ENCODE results near the gene GRIP1.
A peak's percentile ranks its signal among the peaks of the same experiment; 100 is the strongest.

The GRIP1 gene

DNA sequence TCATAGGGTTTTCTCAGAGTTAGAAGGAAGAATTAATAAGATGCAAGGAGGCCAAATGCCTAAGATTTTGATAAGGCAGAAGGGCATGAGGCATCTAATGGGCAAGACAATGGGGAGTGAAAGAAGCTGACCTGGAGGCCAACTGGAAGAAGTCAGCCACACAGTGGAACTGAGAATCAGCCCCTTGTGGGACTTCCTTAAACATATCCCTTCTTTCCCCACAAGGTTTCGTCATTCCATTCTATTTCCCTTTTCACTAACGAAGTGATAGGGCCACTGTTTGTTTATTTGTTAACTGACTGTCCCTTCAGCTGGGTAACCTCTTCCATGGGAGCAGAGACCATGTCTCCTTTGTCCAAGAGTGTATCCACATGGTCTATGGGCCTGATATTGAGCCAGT, 290.4 kb downstream of the GRIP1 start:
- DNase-seq (ENCODE audit: low spot score), result no peak

DNA sequence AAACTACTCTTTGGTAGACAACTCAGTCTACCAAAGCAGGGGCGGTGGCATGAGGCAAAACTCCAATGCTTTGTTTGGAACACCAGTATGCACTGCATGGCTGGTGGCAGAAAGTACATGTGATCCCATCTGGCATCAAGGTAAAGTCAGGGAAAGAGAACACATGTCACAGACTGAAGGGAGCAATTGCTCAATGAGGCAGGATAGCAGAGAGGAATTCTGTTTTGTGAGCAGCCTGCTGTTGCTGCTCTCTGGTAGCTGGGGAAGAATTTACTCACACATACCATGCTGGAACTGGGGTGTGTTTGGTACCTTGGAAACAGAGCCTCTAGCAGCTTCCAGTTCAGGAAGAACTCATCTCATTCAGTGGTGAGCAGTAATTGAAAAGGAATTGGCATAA, 291.8 kb downstream of the GRIP1 start:
- DNase-seq (ENCODE audit: low spot score), result no peak

DNA sequence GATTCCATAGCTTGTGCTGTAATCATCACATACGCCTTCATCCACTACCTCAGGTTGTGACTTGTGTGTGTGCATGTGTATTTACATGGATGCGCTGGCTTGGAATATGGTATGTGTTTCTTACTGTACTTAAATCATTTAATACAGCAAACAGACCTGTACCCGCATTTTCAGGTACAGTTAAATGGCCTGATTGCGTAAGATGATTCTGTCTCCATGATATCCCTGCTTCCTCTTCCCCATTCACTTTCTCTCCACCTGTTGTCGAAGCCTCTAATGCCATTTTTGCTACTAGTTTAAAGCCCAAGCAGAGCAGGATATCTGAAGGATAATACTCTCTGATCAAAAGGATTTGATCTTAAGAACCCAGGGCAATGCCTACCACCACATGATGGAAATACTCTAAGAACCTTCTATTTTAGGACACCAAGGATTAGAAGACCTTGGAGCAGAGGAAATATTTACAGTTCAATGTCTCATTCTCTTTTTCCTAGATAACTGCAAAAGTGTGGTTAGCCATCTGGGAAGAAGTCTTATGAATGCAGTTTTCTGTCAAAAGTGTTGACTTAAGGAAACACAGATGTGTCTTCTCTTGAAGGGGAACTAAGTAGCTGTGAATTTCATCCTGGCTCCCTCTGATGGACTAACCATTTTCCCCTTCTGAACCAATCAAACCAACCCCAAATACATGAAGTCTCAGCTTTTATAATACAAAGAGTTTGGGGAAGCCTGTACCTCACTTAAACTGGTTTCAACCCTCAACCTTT, 297.9 kb downstream of the GRIP1 start:
- DNase-seq (ENCODE audit: low spot score), result no peak

DNA sequence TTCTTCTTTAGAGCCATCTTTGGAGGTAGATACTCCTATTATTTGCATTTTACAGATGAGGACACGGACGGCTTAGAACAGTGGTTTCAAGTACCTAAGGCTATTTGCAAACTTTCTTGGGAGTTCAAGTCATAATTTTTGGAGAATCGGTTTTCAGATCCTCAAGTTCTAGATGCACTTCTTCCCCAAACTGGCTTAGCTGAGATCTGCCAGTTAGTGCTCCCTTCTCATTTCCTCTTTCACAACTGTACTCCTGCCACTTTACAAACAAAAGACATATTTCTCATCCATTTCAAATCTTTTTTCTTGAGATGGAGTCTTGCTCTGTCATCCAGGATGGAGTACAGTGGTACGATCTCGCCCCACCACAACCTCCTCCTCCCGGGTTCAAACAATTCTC, 299.3 kb downstream of the GRIP1 start:
- DNase-seq (ENCODE audit: low spot score), result no peak

DNA sequence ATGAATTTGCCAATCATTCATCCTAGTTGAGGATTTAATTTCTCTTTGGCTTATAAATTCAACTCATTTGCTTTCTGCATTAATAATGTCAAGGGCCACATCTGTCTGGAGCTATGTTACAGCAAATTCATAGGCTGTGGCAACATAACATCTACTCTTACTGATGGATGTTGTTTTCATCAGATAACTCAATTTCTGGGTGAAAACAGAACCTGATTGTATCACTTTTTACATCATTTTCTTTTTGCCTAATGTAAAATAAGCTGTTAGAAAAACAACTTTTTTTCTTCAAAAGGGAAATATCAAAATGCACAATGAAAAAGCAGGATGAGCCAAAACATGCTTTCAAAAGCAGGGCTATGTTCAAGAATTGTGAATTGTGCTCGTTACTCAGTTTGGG, 303.3 kb downstream of the GRIP1 start:
- no peak for DNase-seq (ENCODE audit: low spot score)

DNA sequence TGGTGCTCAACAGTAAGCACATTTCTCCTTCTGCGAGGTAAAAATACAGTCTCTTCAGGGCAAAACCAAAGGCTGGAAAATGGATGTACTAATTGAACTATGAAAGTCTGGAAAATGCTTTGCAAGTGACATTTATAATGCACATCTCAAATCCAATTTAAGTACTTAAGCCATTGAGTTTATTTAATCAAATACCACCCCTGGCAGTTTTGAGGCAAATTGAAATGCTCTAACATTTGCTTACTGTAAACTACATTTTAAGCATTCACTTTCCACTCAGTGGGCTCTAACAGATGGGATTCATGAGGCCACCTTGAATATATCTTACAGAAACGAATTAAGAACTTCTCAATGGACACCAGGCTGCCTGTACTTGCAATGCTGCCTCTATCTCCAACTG, 306.9 kb downstream of the GRIP1 start:
- no peak for DNase-seq (ENCODE audit: low spot score)

DNA sequence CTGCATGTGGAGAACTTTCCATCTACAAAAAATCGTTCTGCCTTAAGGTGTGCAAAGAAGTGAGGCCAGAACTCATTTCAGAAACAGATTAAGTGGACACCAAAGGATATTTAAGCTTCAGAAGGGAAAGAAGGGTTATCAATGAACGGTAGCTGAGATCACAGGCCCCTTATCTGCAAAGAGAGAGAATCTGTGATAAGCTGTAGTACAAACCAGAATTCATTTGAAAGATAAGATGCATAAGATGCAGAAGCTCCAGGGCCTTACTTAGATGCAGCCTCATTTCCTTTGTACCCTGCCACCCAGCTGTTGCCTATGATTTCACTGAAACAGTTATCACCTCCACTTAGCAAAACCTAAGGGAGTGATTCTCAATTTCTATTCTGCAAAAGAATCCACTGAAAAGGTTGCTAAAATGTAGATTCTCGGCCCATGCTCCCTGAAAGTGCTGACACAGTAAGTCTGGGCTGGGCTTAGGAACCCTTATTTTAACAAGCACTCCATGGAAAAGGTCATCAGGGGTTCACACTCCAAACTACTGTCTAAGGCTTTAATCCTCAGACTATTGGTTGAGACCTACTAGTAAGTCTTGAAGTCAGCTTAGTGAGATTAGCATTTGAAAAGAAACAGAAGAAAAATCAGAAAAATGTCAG, 311.7 kb downstream of the GRIP1 start:
- no peak for DNase-seq (ENCODE audit: low spot score)

DNA sequence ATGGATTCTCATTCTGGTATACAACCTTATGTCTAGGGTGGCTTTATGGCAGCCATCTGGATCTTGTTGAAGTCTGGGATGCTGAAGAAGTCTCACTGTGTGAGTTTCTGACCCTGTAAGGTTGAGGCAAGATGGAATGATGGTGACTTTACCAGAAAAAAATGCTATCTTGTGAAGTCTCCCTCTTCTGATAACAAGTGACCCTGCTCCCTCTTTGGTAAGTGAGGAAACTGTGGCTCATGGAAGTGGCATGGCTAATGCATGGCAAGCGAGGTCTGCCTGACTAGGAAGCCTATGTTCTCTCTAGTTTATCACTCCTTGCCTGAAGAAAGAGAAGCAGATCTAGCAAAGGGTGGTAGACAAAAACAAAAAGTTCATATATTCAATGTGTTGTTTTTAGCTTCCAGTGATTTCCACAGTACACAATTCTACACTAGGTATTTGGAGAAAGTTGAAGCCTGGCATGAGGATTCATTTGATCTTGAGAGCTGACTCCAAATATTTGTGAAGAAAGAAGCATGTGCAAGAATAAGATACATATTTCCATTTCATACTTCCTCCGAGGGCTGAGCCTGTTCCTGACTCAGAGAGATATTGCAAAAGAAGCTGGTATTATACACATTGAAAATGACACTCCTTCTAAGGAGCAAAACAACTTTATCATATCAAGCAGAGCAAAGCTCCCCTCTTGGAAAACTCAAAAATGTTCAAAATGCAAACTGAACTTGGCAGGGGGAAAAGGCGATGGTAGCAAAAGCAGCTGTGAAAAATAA, 313.0 kb downstream of the GRIP1 start:
- DNase-seq (ENCODE audit: low spot score), result no peak

DNA sequence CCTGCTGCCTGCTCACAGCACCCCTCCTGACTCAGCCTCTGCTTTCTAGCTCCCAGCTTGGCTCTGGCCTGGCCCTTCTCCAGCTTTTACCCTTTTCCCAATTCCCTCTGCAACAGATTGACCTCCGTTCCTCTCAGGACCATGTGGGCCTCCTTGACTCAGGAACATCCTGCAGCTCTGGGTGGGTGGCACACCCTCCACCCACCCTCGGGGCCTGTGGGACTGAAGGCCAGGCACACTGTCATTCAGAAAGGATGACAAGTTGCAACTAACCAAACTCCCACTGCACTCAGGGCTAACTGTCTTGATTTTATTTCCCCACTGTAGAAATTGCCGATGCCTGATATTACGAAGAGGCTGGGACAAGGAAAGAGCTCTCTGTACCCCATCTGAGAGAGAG, 317.2 kb downstream of the GRIP1 start:
- DNase-seq (ENCODE audit: low spot score), result no peak

DNA sequence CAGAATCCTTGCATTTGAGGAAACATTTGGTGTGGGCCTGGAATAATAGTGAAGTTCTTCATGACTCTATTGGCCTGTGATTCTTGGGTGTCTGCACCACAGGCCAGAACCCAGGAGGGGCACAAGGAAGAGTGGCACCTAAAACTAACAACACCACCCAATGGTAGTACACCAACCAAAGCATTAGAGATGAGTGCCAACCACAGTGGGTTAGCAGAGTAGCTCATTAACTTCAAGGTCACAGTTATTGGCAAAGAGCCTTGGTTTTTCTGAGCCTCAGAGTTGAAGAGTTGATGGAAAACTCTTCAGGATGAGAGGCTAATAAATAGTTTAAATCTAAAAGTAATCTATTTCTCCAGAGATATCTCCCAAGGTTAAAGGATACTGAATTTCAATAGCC, 319.6 kb downstream of the GRIP1 start:
- DNase-seq (ENCODE audit: low spot score), result no peak

DNA sequence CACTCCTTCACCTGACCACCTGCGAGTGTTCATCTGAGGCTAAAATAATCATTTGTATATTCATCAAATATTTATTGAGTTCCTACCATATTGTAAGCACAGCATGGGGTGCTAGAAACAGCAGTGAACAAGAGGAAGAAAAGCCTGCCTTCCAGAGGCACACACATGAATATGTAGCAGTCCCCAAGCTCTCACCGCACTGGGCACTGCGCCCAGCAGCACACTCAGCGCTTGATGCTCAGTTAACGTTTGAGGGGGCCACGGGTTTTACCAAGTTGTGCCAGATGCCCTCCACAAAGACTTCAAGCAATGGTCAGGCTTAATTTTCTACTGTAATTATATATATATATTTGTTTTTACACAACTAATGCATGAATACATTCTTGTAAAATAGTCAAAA, 324.6 kb downstream of the GRIP1 start:
- DNase-seq (ENCODE audit: low spot score), result no peak

DNA sequence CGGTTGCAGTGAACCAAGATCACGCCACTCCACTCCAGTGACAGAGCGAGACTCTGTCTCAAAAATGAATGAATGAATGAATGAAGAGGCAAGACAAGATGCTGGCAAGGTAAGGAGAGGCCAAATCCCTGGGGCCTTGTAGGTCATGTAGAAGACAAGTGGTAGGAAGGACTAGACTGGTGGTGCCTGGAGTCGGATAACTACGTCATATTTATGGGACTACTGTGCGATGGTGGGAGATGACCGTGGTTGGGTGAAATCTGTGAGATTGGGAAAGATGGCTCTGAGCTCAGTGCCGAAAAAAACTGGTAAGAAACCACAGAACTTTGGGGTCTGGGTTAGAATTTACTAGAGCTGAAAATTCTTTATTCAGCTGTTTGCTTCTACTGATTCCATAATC, 326.0 kb downstream of the GRIP1 start:
- DNase-seq (ENCODE audit: low spot score), result no peak

DNA sequence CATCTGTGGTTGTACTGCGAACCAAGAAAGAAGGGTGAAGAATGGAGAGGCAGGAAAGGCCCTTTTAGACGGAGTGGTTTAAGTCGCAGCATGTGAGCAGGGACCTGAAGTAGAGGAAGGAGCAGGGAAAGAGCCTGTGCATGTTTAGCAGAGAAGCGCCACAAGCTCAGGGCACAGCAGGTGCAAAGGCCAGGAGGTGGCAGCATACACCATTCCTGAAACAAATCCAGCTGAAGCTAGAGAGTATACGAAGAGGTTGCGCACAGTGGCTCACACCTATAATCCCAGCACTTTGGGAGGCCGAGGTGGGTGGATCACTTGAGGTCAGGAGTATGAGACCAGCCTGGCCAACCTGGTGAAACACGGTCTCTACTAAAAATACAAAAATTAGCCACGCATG, 326.7 kb downstream of the GRIP1 start:
- peak; percentile 24 for DNase-seq (ENCODE audit: low spot score)

DNA sequence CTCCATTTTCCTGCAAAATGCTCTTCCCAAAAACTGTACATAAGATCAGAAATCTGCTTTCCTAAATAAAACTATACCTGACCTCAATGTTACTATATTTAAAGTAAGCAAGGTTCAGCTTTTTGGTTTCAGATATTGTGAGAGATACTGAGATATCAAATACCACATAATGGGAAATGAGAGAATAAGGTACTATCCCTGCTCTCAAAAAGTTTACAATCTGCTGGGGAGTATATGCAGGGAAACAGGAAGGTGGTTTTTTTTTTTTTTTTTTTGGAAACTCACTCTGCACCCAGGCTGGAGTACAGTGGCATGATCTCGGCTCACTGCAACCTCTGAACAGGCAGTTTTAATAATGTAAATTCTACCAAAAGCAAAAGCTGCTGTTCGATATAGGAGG, 327.6 kb downstream of the GRIP1 start:
- DNase-seq (ENCODE audit: low spot score), result no peak

DNA sequence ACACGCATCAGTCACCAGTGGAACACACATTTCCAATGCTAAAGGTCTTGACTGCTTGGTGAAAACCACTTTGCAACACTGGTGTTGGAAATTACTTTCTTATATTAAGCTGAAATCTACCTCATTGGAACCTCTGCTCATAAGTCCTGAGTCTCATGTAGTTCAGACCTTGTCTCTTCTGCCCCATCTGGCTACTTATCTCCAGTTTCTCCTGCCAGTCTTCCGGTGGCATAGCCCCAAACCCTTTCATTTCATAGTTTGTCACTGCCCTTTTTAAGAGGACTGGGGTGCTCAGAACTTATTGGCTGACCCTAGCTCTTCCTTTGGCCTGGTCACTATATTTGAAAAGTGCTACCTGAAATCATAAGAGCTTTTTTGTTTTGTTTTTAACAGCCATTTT, 332.9 kb downstream of the GRIP1 start:
- peak; percentile 60 for DNase-seq (ENCODE audit: low spot score)

DNA sequence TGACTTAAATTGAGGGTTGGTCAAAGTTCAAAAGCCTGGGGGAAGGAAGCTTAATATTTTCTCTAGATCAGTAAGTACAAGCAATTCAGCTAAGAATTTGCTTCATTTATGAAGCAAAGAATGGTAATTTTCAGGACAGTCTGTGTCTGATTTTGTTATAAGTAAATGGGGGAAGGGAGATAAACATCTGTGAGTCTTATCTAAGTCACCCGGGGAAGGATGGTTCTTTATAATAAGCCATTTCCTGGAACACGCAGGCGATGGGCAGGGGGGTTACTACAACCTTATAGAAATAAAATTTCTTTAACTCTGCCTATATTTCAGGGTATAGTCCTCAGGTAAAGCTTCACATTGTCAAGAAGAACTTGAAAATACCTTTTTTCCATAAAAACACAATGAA, 333.7 kb downstream of the GRIP1 start:
- peak; percentile 14 for DNase-seq (ENCODE audit: low spot score)

DNA sequence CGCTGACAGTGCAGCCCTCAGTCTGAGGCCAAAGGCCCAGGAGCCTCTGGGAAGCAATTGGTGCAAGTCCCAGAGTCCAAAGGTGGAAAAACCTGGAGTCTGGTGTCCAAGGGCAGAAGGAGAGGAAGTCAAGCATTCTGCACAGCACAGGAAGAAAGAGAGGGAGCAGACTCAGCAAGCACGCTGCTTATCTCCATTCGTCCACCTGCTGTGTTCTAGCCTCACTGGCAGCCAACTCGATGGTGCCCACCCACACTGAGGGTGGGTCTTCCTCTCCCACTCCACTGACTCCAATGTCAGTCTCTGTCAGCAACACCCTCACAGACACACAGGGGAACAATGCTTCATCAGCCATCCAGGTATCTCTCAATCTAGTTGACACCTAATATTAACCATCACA, 337.8 kb downstream of the GRIP1 start:
- DNase-seq (ENCODE audit: low spot score), result peak; percentile 59

DNA sequence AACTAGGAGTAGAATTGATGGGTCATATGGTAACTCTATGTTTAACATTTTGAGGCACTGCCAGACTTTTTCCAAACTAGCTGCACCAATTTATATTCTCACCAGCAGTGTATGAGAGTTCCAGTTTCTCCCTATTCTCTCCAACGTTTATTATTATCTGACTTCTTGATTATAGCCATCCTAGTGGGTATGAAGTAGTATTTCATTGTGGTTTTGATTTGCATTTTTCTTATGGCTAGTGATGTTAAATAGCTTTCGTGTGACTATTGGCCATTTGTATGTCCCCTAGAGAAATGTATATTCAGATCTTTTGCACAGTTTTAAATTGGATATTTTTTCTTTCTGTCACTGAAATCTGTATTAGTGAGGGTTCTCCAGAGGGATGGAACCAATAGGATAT, 338.7 kb downstream of the GRIP1 start:
- DNase-seq (ENCODE audit: low spot score), result no peak

DNA sequence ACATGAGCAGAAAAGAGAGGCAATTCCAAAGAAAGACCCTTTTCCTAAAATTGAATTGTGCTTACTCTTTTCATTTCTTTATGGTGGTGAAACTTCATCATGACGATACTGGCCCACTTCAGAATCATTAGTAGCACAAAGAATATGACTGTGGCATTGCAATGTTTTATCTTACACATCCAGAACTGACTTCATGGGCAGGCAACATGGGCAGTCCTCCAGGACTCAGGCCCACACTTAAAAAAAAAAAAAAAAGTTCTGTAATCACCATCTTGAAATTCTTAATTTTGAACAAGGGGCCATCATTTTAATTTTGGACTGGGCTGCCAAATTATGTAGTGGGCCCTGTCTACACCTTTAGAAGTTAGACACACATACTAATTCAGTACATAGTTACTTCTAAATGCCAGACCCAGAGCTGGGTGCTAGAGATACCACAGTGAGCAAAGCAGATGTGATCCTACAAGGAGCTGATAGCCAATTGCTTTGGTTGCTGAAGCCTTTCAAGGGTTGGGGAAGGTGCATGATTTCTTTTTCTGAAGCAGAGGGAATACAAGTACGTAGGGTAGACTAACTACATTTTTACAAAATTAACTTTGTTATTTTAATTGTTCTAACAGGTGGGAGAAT, 341.4 kb downstream of the GRIP1 start:
- DNase-seq (ENCODE audit: low spot score), result peak; percentile 78

DNA sequence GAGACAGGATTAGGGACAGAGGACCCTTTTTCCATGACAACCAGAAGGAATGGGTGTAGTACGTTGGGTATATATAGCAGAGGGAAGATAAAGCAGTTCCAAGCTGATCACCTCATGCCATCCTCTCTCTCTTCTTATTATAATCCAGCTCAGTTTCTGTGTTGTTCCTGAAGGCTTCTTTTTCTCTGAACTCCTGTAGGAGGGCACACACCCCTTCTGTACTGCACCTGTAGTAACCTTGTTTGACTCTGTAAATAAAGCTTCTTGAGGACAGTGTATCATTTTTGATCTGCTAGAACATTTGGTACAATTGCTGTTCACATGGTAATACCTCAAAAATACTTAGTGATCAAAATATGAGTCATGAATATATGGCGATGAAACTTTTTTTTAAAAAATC, 343.1 kb downstream of the GRIP1 start:
- no peak for DNase-seq (ENCODE audit: low spot score)

DNA sequence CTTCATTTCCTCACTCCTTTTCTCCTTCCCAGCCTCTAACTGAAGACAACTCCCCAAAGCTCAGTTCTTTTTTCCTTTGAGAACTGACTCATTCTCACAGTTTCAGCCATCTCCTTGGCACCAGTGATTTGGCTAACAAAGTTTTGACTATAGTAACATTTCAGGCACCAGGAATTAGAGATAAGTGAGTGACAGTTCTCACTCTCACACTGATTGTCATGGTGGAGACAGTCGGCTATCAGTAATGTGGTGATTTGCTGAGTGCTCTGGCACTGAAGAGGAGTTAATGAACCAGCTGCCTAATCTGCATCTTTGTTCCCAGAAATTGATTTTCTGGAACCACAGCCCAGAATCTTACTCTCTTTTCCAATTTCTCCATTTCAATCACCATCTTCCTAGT, 347.1 kb downstream of the GRIP1 start:
- DNase-seq (ENCODE audit: low spot score), result no peak

DNA sequence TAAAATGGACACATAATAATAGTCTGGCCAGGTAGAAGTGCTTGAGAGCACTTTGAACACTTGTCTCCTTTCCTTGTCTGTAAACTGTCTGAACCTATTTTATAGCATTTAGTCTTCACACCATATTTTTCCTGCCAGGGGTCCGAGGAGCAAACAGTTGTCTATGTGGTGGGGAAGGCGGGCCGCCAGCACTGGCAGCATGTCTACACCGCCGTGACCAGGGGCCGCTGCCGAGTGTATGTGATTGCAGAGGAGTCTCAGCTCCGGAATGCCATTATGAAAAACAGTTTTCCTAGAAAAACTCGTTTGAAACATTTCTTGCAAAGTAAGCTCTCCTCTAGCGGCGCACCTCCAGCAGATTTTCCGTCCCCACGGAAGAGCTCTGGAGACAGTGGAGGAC, 347.9 kb downstream of the GRIP1 start:
- DNase-seq (ENCODE audit: low spot score), result no peak

DNA sequence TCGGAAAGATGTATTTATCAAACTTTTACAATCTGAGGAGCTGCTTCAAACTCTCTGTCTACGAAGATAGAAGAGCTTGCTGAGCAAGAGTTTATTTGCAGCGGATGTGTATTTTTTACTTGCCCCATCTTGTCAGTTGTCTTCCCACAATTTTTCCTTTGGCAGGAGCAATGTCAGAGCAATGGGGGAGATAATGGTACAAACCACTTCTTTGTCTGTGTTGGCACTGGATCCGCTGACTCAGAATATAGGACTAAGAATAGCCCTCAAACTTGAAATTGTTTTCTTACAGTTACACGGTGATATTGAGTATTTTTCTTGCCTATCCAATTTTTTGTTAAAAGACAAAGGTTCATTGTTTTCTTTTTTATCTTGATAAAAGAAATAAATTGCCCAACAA, 348.9 kb downstream of the GRIP1 start:
- DNase-seq (ENCODE audit: low spot score), result no peak
